Measurements from ENCODE around the gene AIFM2. TPM values are rescaled to one million over a fixed set of nuclear protein-coding genes. Genes with fewer than 3 reads are reported as not detected.

Gene AIFM2
- total and polyA plus RNA-seq, 9 of the 15 experiments (the other 6 are each of a cell fraction or from before 2014, with no cell fraction given): 2.7 to 14.1 (median 9.2) TPM

GRCh38 chr10:70115948-70116682 lies 16.5 kb downstream of the AIFM2 start (continued):
- TF ChIP-seq MLLT1 (IDR thresholded peaks at IDR 0.05) (no peak), CREM (IDR thresholded peaks at IDR 0.05; ENCODE audit: low read depth) (peak; percentile 49), ZBTB2 (IDR thresholded peaks at IDR 0.05) (0 out of 2 replicates have a peak, but pooled peaks have one; percentile 30), SMC3 (conservative IDR thresholded peaks at IDR 0.05; ENCODE audit: insufficient read depth, low read depth, low read length) (0 out of 2 replicates have a peak, but pooled peaks have one; percentile 36), MTF1 (CRISPR knock-in tag; IDR thresholded peaks at IDR 0.05; ENCODE audit: borderline replicate concordance) (no peak), STAT6 (CRISPR knock-in tag; IDR thresholded peaks at IDR 0.05) (no peak), REST (IDR thresholded peaks at IDR 0.05; ENCODE audit: borderline replicate concordance) (peak; percentile 28; the same call in 1 of the 2 replicates), REST (CRISPR knock-in tag; IDR thresholded peaks at IDR 0.05; ENCODE audit: low read depth) (no peak)
